Measurements from ENCODE around the gene KIDINS220. TPM values are rescaled to one million over a fixed set of nuclear protein-coding genes. Genes with fewer than 3 reads are reported as not detected.

KIDINS220 gene
- total RNA-seq, 1 donor from 2014 or later = 47.7 TPM

DNA sequence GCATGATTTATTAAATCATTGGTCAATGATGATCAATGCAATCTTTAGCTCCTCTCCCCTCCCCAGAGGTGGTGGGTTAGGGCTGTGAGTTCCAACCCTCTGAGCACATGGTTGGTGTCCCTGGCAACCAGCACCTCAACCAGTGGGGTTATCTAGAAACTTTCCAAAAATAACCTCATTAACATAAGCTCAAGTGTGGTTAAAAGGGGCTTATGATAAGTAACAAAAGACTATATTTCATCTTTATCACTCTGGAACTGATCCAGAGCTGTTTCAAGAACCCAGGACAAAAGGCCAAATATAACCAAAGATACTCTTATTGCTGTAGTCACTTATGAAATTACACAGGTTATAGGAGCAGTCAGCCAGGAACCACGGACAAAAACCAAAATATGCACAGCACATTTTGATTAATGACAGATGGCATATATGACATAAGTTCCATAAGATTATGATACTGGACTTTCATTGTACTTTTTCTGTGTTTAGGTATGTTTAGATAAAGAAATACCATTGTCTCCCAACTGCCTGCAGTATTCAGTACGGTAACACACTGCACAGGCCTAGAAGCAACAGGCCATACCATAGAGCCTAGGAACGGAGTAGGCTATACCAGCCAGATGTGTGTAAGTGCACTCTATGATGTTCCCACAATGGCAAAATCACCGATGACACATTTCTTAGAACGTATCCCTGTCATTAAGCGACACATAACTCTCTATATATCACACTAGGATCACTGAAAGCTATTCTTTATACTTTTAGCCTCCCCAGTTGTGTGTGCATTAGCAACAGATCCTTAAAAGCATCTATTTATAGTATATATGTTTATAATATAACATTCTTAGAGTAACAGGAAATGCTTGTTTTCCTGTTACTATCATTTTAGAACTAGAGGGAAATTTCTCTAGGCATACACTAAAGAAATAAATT lies 31.9 kb downstream of the KIDINS220 start:
- no peak for DNase-seq (ENCODE audit: low spot score)

DNA sequence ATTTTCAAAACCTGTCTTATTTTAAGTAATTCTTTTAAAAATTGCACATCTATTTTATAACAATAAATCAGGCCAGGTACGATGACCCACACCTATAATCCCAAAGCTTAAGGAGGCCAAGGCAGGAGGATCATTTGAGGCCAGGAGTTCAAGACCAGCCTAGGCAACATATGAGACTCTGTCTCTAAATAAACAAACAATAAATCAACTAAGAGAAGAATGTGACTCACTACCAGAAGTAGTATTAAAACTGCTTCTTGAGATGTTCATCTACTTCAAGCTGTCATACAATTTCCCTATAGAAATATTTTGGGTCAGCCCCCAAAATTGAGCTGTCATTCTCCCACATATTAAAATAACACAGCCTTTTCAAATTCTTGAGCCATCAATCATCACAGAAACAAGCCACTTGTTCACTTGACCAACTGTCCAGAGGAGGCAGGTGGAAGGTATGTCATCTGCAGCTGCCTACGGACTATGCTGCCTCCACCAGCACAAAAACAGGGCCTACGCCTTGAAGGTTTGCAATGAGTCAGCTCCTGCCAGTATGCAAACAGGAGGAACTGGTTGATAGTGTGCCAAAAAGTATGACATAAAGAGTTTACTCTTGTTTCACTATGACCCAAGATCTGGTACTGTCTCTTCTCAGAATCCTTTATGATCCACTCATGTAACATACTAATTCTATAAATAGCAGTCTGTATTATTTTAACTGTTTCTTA lies 33.6 kb downstream of the KIDINS220 start:
- no peak for DNase-seq (ENCODE audit: low spot score)

DNA sequence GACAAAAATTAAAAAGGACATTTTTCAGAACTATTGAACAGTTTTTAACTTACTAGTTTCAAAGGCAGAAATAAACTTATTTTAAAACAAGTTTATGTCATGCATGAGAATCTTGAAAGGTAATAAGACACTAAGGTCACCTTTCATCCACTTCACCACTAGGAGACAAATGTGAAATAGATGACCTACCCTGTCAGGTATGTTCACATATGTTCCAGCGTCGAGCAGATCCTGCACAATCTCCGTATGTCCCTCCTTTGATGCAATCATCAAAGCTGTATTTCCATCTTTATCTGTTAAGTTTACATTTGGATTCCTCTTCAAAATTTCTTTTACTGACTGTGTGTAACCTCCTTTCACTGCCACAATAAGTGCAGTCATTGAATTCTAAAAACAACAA lies 34.7 kb downstream of the KIDINS220 start:
- no peak for DNase-seq (ENCODE audit: low spot score)

- no peak for DNase-seq (ENCODE audit: low spot score)
Observed at GRCh38 chr2:8800821-8801220, 36.6 kb downstream of the KIDINS220 start.

DNA sequence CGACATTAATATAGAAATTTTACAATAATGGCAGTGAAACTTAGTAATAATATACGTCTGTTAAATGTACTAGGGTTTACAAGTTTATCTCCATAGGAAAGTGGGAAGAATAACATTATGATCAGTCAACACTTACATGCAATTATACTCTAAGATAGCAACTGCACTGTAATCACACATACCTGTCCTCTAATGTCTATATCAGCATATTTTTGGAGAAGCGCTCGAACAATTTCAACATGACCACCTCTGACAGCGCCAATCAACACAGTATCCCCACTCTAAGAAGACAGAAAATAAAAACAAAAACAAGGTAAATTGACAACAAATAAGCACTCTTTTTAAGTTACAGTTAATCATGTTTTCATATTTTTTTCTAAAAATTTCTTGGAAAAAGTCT lies 37.2 kb downstream of the KIDINS220 start:
- DNase-seq (ENCODE audit: low spot score) = no peak

DNA sequence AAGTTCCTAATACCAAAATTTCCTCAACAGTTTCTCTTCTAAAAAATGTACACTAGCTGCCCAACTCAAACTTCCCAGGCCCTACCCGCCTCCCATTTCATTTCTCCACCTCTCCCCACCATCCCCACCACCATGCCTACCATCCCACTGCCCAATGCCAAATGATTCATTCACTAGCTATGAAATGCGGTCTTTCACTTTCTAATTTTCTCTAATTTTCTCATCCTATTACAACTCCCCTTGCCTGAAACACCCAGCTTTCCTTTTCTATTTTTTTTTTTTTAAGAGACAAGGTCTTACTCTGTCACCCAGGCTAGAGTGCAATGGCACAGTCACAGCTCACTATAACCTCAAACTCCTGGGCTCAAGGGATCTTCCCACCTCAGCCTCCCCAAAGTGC lies 38.4 kb downstream of the KIDINS220 start:
- no peak for DNase-seq (ENCODE audit: low spot score)

DNA sequence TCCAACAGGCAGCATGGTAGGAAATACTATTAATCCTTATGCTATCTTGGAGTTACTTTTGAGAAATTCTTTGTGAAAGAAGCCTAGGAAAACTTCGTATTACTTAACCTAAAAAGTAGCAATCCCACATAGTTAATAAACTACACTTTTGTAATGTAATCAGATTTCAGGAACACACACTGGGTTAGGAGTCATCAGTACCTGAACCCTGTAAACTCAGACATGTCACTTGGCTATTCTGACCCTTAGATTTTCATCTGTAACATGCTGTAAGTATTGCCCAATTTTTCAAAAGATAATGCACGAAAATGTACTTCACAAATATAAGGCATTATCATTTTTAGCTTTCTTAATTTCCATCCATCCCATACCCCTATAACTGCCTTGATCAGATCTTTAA lies 39.0 kb downstream of the KIDINS220 start:
- no peak for DNase-seq (ENCODE audit: low spot score)

DNA sequence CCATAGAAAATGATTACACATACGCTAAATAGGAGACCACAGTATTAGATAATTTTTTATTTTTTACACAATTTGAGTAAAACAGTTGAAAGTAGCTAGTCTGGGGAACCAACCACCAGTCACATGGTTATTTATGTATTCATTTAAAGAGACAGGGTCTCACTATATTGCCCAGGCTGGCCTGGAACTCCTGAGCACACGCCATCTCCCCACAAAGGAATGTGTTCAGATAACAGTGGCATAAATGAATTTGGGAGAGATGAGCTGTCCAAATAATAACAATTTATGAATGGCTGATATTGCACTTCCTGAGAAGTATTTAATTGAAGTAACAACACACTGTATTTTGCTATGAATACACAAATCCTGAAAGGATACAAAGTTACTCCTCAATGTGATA lies 39.7 kb downstream of the KIDINS220 start:
- no peak for DNase-seq (ENCODE audit: low spot score)

DNA sequence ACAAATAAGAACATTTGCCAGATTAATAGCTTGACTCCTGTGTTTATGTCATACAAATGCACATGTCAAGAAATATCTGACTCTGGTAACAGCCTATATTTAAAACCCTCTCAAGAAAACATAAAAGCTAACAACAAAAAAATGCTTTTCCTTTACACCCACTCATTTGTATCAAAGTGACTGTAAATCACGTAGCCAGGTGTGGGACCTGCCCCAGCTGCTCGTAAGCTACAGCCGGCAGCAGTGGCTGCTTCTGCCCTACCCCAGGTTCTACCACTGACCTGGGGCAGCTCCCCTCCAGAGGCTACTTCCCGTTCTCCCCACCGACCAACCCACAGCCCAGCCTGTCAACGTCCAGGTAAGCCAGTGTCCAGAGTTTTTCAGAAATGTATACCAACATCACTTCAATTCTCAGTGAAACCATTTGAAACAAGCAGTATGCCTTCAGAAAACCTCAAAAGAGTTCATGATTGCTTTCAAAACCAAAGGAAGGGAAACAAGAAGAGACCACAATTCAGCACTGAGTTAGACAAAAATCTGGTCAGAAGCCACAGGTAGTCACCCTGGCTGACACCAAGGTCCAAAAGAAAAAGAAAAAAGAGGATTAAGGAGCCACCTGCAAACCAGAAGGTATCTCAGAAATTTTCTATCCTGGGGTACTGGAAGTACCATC lies 40.4 kb downstream of the KIDINS220 start:
- DNase-seq (ENCODE audit: low spot score) = no peak

DNA sequence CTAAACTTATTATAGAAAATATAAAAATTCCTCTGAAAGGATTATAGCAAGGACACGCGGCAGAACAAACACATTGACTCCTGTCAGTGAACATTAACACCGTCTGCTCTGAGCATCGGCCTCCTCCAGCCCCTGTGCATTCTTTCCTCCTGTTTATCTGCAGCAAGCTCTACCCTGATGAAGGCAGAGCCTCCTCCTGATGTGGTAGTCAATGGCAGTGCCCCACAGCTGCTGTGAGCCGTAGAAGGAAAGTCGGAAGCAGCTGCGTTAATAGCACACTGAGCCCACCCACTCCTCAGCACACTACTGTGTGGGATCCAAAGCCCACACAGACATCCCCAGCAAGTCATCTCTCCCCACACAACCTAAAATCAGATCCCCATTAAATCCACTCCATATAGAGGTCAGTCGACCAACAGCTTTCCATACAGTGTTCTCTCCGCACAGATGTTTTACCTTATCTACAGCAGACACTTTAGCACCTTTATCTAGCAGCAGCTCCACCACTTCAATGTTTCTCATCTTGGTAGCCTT lies 41.0 kb downstream of the KIDINS220 start:
- DNase-seq (ENCODE audit: low spot score) = no peak

DNA sequence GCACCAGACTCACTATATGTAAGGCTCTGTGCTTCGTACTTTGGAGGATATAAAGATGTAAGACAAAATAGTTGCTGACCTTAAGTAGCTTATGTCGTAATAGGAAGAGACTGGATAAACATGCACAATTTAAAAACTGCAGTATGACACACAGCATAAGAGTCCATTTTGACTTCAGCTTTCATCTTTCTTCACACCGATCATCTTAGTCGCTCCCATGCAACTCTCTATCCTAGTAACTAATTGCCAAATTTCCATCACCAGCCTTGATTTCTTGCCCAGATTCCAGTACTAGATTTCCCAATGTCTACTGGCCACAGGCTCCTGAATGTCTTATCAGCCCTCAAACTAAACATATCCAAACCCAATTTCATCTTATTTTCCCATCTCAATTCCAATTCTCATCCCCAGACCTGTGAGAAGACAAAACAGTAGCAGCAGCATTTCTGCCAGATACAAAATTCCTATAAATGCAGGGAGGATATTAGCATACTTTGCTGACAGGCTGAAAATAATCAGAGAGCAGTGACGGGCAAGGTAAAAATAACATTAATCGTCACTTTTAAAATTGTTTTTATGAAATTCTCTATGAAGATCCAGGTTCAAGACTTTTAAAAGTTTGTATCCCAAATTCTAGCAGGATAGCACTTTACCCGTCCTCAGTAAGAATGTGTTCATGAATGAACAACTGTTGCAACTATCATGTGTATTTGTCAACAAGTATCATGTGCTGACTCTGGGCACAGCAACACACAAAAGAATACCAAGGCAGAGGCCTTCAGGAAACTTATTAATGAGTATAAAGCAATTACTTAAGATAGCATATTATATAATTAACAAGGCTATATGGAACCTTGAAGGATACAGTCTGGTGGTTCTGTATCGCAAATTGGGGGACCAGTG lies 42.2 kb downstream of the KIDINS220 start:
- DNase-seq (ENCODE audit: low spot score) = no peak

DNA sequence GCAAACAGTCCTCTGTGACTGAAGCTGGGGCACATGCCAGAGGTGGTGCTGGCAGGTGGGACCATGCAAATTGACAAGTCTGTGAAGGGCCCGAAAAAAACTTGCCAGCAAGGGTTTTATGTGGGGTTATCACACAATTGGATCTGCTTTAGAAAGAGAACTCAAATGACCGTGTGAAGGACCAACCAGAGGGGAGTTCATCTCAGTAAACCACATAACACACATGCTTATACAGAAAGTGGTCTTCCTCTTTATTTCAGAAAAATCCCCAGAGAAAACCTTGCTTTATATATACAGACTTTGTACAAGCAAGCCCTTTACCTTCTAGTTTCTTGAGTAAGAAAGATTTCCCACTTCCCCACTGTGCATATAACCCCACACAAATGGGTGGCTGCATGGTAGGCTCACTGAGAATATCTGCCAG lies 46.7 kb downstream of the KIDINS220 start:
- DNase-seq (ENCODE audit: low spot score) = no peak

DNA sequence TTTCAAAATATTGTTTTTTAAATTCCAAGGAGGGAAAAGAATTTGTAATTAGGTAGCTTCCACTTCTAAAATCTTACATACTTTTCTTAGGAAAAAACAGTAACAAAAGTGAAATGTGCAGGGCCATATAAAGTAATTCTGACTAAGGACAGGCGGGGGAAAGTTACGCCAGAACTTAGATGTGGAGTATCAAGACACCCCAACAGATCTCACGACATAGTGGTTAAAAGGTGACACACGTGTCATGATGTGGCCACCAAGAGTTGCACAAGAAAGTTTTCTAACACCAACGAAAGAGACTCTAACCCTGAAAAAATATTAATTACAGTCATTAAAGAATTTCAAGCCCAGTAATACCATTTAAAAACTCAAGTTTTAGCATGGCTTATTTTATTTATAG lies 51.0 kb downstream of the KIDINS220 start:
- no peak for DNase-seq (ENCODE audit: low spot score)

GRCh38 chr2:8779795-8780671 lies 57.4 kb downstream of the KIDINS220 start:
- DNase-seq (ENCODE audit: low spot score) = no peak

- DNase-seq (ENCODE audit: low spot score) = no peak
Observed at GRCh38 chr2:8774371-8774770, 63.0 kb downstream of the KIDINS220 start.

GRCh38 chr2:8767324-8767723 lies 70.1 kb downstream of the KIDINS220 start:
- no peak for DNase-seq (ENCODE audit: low spot score)

DNA sequence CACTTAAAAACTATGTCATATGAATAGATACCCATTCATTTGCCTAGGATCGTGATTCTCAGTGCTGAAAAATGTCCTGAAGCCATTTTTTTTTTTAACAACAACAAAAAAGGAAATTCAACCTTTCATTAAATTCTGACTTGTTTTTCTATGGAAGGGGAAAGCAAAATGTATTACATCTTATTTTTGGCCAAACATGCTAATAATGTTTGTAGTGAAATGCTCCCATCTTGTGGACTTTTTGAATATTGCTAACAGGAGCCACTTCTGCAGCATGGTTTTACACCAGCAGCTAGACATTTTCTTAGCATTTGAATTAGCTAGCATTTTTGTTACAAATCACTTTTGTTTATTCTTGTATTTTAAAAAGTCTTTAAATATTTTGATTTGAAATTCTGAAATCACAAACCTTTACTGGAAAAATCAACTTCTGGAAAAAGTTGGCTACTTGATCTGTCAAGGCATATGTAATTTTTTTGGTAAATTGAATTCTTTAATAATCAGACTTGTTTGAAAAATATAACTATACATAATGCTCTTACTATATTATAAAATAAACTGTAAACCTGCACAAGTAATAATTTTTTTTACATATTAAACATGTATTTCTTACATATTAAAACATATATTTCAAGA lies 75.8 kb downstream of the KIDINS220 start:
- DNase-seq (ENCODE audit: low spot score) = no peak

DNA sequence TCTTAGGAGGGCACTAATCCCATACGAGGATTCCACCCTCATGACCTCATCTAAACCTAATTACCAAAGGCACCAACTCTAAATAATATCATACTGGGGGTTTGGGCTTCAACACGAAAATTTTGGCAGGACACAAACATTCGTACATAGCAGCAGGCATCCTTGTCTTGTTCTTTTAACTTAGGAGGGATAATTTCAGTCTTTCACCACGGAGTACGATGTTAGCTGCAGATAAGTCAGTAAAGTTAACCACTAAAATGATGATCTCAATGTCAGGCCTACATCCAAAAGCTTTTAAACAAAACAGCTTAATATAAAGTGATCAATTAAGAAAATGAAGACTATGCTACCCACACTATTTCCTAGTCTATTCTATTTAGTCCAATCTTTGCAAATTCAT lies 80.7 kb downstream of the KIDINS220 start:
- DNase-seq (ENCODE audit: low spot score) = no peak

DNA sequence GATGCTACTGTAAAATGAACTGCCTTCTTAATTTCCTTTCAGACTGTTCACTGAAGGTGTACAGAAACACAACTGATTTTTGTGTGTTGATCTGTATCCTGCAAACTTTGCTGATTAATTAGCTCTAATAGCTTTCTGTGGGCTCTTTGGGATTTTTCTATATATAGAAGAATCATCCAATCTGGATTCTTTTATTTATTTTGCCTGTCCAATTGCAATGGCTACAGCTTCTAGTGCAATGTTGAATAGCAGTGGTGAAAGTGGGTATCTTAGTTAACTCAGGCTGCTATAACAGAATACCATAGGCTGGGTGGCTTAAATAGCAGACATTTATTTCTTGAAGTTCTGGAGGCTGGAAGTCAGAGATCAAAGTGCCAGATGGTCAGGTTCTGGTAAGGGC lies 81.2 kb downstream of the KIDINS220 start:
- no peak for DNase-seq (ENCODE audit: low spot score)

Measured in mesenteric fat pad (tissue), 1 donor.